Ramos (cell line): ENCODE results near the gene CNGA3.

Experiments used
- in situ Hi-C: fragments of 300-500 bp; cut with MboI; formaldehyde crosslinking; loops from one replicate; pipeline ENCODE4 v1.14.3; 2022; ENCODE audit warnings: low sequenced_read_pairs; ENCODE audit not compliant: unreplicated experiment

The CNGA3 gene

GRCh38 chr2:98391581-98392270 is 45.5 kb downstream of the CNGA3 start:
- in situ Hi-C loops: no loop called here

- in situ Hi-C loops: no loop called here
Observed at GRCh38 chr2:98393354-98393753, 47.1 kb downstream of the CNGA3 start.

- in situ Hi-C loops: no loop called here
Observed at GRCh38 chr2:98394595-98395153, 48.4 kb downstream of the CNGA3 start.

GRCh38 chr2:98395977-98396376 is 49.7 kb downstream of the CNGA3 start:
- in situ Hi-C loops: no loop called here

- in situ Hi-C loops: no loop called here
Observed at GRCh38 chr2:98396745-98397355, 50.6 kb downstream of the CNGA3 start.

GRCh38 chr2:98399140-98399539 is 52.9 kb downstream of the CNGA3 start:
- in situ Hi-C loops: no loop called here

GRCh38 chr2:98403878-98404277 is 57.6 kb downstream of the CNGA3 start:
- in situ Hi-C loops: loop anchor here (25.0 kb wide), 1 partner anchor 433 kb away; no protein-coding TSS in a partner anchor

GRCh38 chr2:98404556-98405250 is 58.4 kb downstream of the CNGA3 start:
- in situ Hi-C loops: loop anchor here (25.0 kb wide), 1 partner anchor 433 kb away; no protein-coding TSS in a partner anchor

GRCh38 chr2:98405301-98405700 is 59.0 kb downstream of the CNGA3 start:
- in situ Hi-C loops: loop anchor here (25.0 kb wide), 1 partner anchor 432 kb away; no protein-coding TSS in a partner anchor

GRCh38 chr2:98408155-98408554 is 61.9 kb downstream of the CNGA3 start:
- in situ Hi-C loops: loop anchor here (25.0 kb wide), 1 partner anchor 429 kb away; no protein-coding TSS in a partner anchor

- in situ Hi-C loops: loop anchor here (10.0 to 25.0 kb wide), 2 partner anchors 192 to 424 kb away; partner anchors contain the start of genes COA5 and UNC50
Observed at GRCh38 chr2:98412751-98413458, 66.6 kb downstream of the CNGA3 start.

GRCh38 chr2:98414246-98414645 is 68.0 kb downstream of the CNGA3 start:
- in situ Hi-C loops: loop anchor here (10.0 to 25.0 kb wide), 2 partner anchors 191 to 423 kb away; partner anchors contain the start of genes COA5 and UNC50

GRCh38 chr2:98415719-98416248 is 69.5 kb downstream of the CNGA3 start:
- in situ Hi-C loops: loop anchor here (10.0 to 25.0 kb wide), 2 partner anchors 189 to 422 kb away; partner anchors contain the start of genes COA5 and UNC50

GRCh38 chr2:98416383-98417159 is 70.3 kb downstream of the CNGA3 start:
- in situ Hi-C loops: loop anchor here (10.0 to 25.0 kb wide), 2 partner anchors 188 to 421 kb away; partner anchors contain the start of genes COA5 and UNC50

GRCh38 chr2:98419544-98419943 is 73.3 kb downstream of the CNGA3 start:
- in situ Hi-C loops: loop anchor here (10.0 to 25.0 kb wide), 2 partner anchors 185 to 418 kb away; partner anchors contain the start of genes COA5 and UNC50

GRCh38 chr2:98419977-98420725 is 73.9 kb downstream of the CNGA3 start:
- in situ Hi-C loops: loop anchor here (10.0 to 25.0 kb wide), 2 partner anchors 185 to 417 kb away; partner anchors contain the start of genes COA5 and UNC50

- in situ Hi-C loops: loop anchor here (25.0 kb wide), 1 partner anchor 415 kb away; no protein-coding TSS in a partner anchor
Observed at GRCh38 chr2:98422449-98422848, 76.2 kb downstream of the CNGA3 start.

- in situ Hi-C loops: no loop called here
Observed at GRCh38 chr2:98426771-98427170, 80.5 kb downstream of the CNGA3 start.
